ENCODE measurements around the gene BRD4.

DNA sequence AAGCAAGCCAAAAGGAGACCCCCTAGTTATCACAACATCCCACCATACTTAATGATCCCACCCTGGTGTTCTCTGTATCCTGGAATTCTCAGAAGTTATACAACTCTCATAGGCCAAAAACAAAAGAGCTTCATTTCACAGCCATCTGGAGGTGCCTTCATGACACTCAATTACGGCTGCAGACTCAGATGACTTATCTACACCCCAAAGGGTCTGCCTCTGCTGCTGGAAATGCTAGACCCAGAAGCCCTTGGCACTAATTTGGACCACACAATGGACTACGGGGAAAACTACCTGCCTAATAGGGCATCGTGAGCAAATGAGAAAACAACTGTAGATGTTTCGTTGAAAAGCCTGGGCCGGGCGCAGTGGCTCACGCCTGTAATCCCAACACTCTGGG is 40.2 kb downstream of the BRD4 start:
- TF ChIP-seq RNF2 (IDR thresholded peaks at IDR 0.05; ENCODE audit: borderline replicate concordance, low read depth): no peak
- TF ChIP-seq HDAC2 (IDR thresholded peaks at IDR 0.05): no peak
- TF ChIP-seq POLR2A (IDR thresholded peaks at IDR 0.05; ENCODE audit: low read length): no peak
- TF ChIP-seq, protein P1, sequence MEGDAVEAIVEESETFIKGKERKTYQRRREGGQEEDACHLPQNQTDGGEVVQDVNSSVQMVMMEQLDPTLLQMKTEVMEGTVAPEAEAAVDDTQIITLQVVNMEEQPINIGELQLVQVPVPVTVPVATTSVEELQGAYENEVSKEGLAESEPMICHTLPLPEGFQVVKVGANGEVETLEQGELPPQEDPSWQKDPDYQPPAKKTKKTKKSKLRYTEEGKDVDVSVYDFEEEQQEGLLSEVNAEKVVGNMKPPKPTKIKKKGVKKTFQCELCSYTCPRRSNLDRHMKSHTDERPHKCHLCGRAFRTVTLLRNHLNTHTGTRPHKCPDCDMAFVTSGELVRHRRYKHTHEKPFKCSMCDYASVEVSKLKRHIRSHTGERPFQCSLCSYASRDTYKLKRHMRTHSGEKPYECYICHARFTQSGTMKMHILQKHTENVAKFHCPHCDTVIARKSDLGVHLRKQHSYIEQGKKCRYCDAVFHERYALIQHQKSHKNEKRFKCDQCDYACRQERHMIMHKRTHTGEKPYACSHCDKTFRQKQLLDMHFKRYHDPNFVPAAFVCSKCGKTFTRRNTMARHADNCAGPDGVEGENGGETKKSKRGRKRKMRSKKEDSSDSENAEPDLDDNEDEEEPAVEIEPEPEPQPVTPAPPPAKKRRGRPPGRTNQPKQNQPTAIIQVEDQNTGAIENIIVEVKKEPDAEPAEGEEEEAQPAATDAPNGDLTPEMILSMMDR (IDR thresholded peaks at IDR 0.05): no peak
- no peak for TF ChIP-seq EP300 (IDR thresholded peaks at IDR 0.05)
- no peak for TF ChIP-seq KDM5A (IDR thresholded peaks at IDR 0.05)

Measured in A549 (cell line).